ENCODE measurements around the gene MRM3. TPM values are rescaled to one million over a fixed set of nuclear protein-coding genes. Genes with fewer than 3 reads are reported as not detected.
"Not testable (repeated sequence)": the region's sequence is repeated elsewhere in the genome, so short reads cannot be mapped to it uniquely, and the experiment has no call there.

The MRM3 gene
- total and polyA plus RNA-seq, 2 of the 4 experiments (the other 2 are of a cell fraction): 9.0 to 15.2 TPM

- Histone ChIP-seq H3K4me3 (ENCODE audit: insufficient read depth, low read depth, low read length) (no peak overlapping the region), H2BK15ac (ENCODE audit: low read depth, low read length) (no peak overlapping the region), H3K79me1 (ENCODE audit: low read depth in 1 of 2, low read length in 2 of 2) (peaks cover 5 to 14% of the 10 kb centered on the region in 2 experiments), H3K36me3 (ENCODE audit: control insufficient read depth, insufficient read depth, low read length) (peaks cover 67% of the 10 kb centered on the region), H3K18ac (ENCODE audit: low read depth, low read length) (no peak overlapping the region), H4K5ac (ENCODE audit: low read depth, low read length) (no peak overlapping the region), H3K4ac (ENCODE audit: low read depth, low read length) (no peak overlapping the region), H3K23ac (ENCODE audit: low read depth, low read length) (no peak overlapping the region), H4K20me1 (ENCODE audit: insufficient read depth, low read length) (peaks cover 28% of the 10 kb centered on the region), H3K9me3 (ENCODE audit: control insufficient read depth, insufficient read depth, low read length) (no peaks in the 10 kb centered on the region), H3K4me1 (ENCODE audit: control insufficient read depth, insufficient read depth, low read length) (no peaks in the 10 kb centered on the region), H3K27me3 (ENCODE audit: control insufficient read depth, insufficient read depth, low read length) (no peaks in the 10 kb centered on the region), H4K91ac (ENCODE audit: insufficient read depth, low read depth, low read length) (no peak overlapping the region), H3K27ac (ENCODE audit: insufficient read depth, low read length) (no peak overlapping the region), H2AK5ac (ENCODE audit: low read depth, low read length) (no peak overlapping the region), H3K9ac (ENCODE audit: low read depth, low read length) (no peak overlapping the region), H2AFZ (replicated peaks; ENCODE audit: low read length, poor library complexity) (no peak overlapping the region), H3K14ac (replicated peaks; ENCODE audit: low read depth, low read length) (no peak overlapping the region), H4K8ac (ENCODE audit: low read depth in 2 of 2, low read length in 2 of 2) (no peak overlapping the region), H3K56ac (ENCODE audit: extremely low read depth, insufficient read depth, low read length) (no peak overlapping the region), H2BK120ac (ENCODE audit: low read depth, low read length) (no peak overlapping the region), H3K9me1 (ENCODE audit: insufficient read depth, low read length) (peaks cover 2% of the 10 kb centered on the region; the same call in 1 of the 2 replicates), H2BK5ac (ENCODE audit: low read depth, low read length, poor library complexity, severe bottlenecking) (no peak overlapping the region), H3K4me2 (ENCODE audit: low read depth, low read length) (no peak overlapping the region), H2BK20ac (ENCODE audit: low read depth, low read length) (no peak overlapping the region), H2AK9ac (replicated peaks; ENCODE audit: low read depth, low read length, poor library complexity) (no peak overlapping the region)
- intact Hi-C loops (cut with micrococcal nuclease): no loop called here
- TF ChIP-seq MXI1 (IDR thresholded peaks at IDR 0.05; ENCODE audit: borderline replicate concordance, low read depth, low read length): no peak
- CTCF ChIA-PET: no interaction called here
- ATAC-seq (ENCODE audit: low read depth) (no peak), DNase-seq (no peak)
- BruUV-seq (replicated peaks): no TSS peak
- in situ Hi-C loops (cut with MboI; ENCODE audit: low sequenced_read_pairs): no loop called here
- dilution Hi-C loops (cut with HindIII; ENCODE audit: low sequenced_read_pairs, unreplicated experiment): no loop called here
- POLR2A ChIA-PET (ENCODE audit: unreplicated experiment): no interaction called here
- 92% methylated on average over 23 of the region's 41 CpGs; no CpG with 5 or more reads in 1 of the 2 experiments for WGBS, 2 experiments (ENCODE audit: extremely low coverage in 2 of 2, insufficient read length in 1 of 2)
Measured at GRCh38 chr17:804541-805435, 22.6 kb downstream of the MRM3 start.

- H2BK20ac ChIP-seq (ENCODE audit: low read depth, low read length); H3K9ac ChIP-seq (ENCODE audit: low read depth, low read length); H3K9me3 ChIP-seq (ENCODE audit: control insufficient read depth, insufficient read depth, low read length); H3K4me2 ChIP-seq (ENCODE audit: low read depth, low read length); H3K56ac ChIP-seq (ENCODE audit: extremely low read depth, insufficient read depth, low read length); H2AFZ ChIP-seq (replicated peaks; ENCODE audit: low read length, poor library complexity); intact Hi-C loops (cut with micrococcal nuclease); H3K27ac ChIP-seq (ENCODE audit: insufficient read depth, low read length); H3K4ac ChIP-seq (ENCODE audit: low read depth, low read length); H3K14ac ChIP-seq (replicated peaks; ENCODE audit: low read depth, low read length); H4K8ac ChIP-seq (ENCODE audit: low read depth in 2 of 2, low read length in 2 of 2); H4K5ac ChIP-seq (ENCODE audit: low read depth, low read length); H3K27me3 ChIP-seq (ENCODE audit: control insufficient read depth, insufficient read depth, low read length); H3K4me3 ChIP-seq (ENCODE audit: insufficient read depth, low read depth, low read length); BruUV-seq (replicated peaks); H2BK120ac ChIP-seq (ENCODE audit: low read depth, low read length); H2BK15ac ChIP-seq (ENCODE audit: low read depth, low read length); DNase-seq; ATAC-seq (ENCODE audit: low read depth); H3K23ac ChIP-seq (ENCODE audit: low read depth, low read length); H4K91ac ChIP-seq (ENCODE audit: insufficient read depth, low read depth, low read length); POLR2A ChIA-PET (ENCODE audit: unreplicated experiment); CTCF ChIA-PET; H3K4me1 ChIP-seq (ENCODE audit: control insufficient read depth, insufficient read depth, low read length); H2BK5ac ChIP-seq (ENCODE audit: low read depth, low read length, poor library complexity, severe bottlenecking); H2AK5ac ChIP-seq (ENCODE audit: low read depth, low read length); H3K18ac ChIP-seq (ENCODE audit: low read depth, low read length); H3K9me1 ChIP-seq (ENCODE audit: insufficient read depth, low read length); in situ Hi-C loops (cut with MboI; ENCODE audit: low sequenced_read_pairs); H2AK9ac ChIP-seq (replicated peaks; ENCODE audit: low read depth, low read length, poor library complexity); dilution Hi-C loops (cut with HindIII; ENCODE audit: low sequenced_read_pairs, unreplicated experiment): not testable (repeated sequence)
- H4K20me1 ChIP-seq (ENCODE audit: insufficient read depth, low read length): peaks cover 39% of the 10 kb centered on the region
- WGBS, 2 experiments (ENCODE audit: extremely low coverage in 2 of 2, insufficient read length in 1 of 2): 92% methylated on average over 14 of the region's 23 CpGs; no CpG with 5 or more reads in 1 of the 2 experiments
- H3K79me1 ChIP-seq (ENCODE audit: low read depth in 1 of 2, low read length in 2 of 2): peaks cover 5 to 21% of the 10 kb centered on the region in 2 experiments
- H3K36me3 ChIP-seq (ENCODE audit: control insufficient read depth, insufficient read depth, low read length): peaks cover 63% of the 10 kb centered on the region
Measured at GRCh38 chr17:805886-806285, 23.7 kb downstream of the MRM3 start.

Measured in IMR-90 (cell line).